ENCODE results near the gene SCP2.

The SCP2 gene

GRCh38 chr1:53086491-53087070 lies 159.5 kb downstream of the SCP2 start:
- DNase-seq (ENCODE audit: low spot score) = no peak
- no peak for TF ChIP-seq CTCF (IDR thresholded peaks at IDR 0.05; ENCODE audit: extremely low read depth, missing control alignments)

GRCh38 chr1:53087332-53088285 lies 160.5 kb downstream of the SCP2 start:
- TF ChIP-seq CTCF (IDR thresholded peaks at IDR 0.05; ENCODE audit: extremely low read depth, missing control alignments) = no peak
- no peak for DNase-seq (ENCODE audit: low spot score)

- no peak for TF ChIP-seq CTCF (IDR thresholded peaks at IDR 0.05; ENCODE audit: extremely low read depth, missing control alignments)
- no peak for DNase-seq (ENCODE audit: low spot score)
Observed at GRCh38 chr1:53088616-53089300, 161.7 kb downstream of the SCP2 start.

GRCh38 chr1:53089478-53090226 lies 162.6 kb downstream of the SCP2 start:
- TF ChIP-seq CTCF (IDR thresholded peaks at IDR 0.05; ENCODE audit: extremely low read depth, missing control alignments) = no peak
- no peak for DNase-seq (ENCODE audit: low spot score)

- no peak for TF ChIP-seq CTCF (IDR thresholded peaks at IDR 0.05; ENCODE audit: extremely low read depth, missing control alignments)
- DNase-seq (ENCODE audit: low spot score) = no peak
Observed at GRCh38 chr1:53090227-53091147, 163.4 kb downstream of the SCP2 start.

GRCh38 chr1:53091841-53092645 lies 165.0 kb downstream of the SCP2 start:
- no peak for TF ChIP-seq CTCF (IDR thresholded peaks at IDR 0.05; ENCODE audit: extremely low read depth, missing control alignments)
- DNase-seq (ENCODE audit: low spot score) = no peak
